Fibroblast of the aortic adventitia (primary cell): ENCODE measurements around the gene NCAPG. TPM values are rescaled to one million over a fixed set of nuclear protein-coding genes. Genes with fewer than 3 reads are reported as not detected.
A peak's percentile ranks its signal among the peaks of the same experiment; 100 is the strongest.

Source experiments
- DNase-seq: peaks from one replicate; pipeline ENCODE4 v3.0.0-alpha.2; 2010; ENCODE audit warnings: low read depth
- H3K4me3 ChIP-seq: 2 replicates; pipeline ENCODE4 v1.5.1; 2011; ENCODE audit warnings: low read depth, mild to moderate bottlenecking, control low read depth, low read length, moderate library complexity
- CTCF ChIP-seq: IDR thresholded peaks from 2 replicates; pipeline ENCODE4 v1.5.1; 2011; ENCODE audit warnings: mild to moderate bottlenecking, low read length, control low read depth, inconsistent platforms; ENCODE audit not compliant: insufficient read depth
- total RNA-seq: library from RNA; depleted of rRNA; stranded (reverse); fragments of >200 nt; gene quantifications from 2 replicates; pipeline ENCODE4 v1.2.3, GENCODE V29; 2012; ENCODE audit warnings: low replicate concordance

The NCAPG gene
- total RNA-seq, 1 donor = 60.1 TPM

- H3K4me3 ChIP-seq = no peak overlapping the region
- no peak for TF ChIP-seq CTCF
- no peak for DNase-seq
Measured at GRCh38 chr4:17778431-17778830, 32.3 kb upstream of the NCAPG start.

- H3K4me3 ChIP-seq = peak overlapping the region; percentile 60
- peak; percentile 51 for DNase-seq
Measured at GRCh38 chr4:17780501-17781299, 30.1 kb upstream of the NCAPG start.

GRCh38 chr4:17781300-17782287, 29.2 kb upstream of the NCAPG start, which contains the start of gene FAM184B:
Gene FAM184B, minus strand, starts transcription at chr4:17781621. Its CDS starts 322 bp downstream, at chr4:17781299.
- peak within 1 kb of the TSS; percentile 60 for H3K4me3 ChIP-seq
- no peak for TF ChIP-seq CTCF
- peak; percentile 9 for DNase-seq

More at GRCh38 chr4:17780501-17781299, 30.1 kb upstream of the NCAPG start:
- no peak for TF ChIP-seq CTCF

- no peak overlapping the region for H3K4me3 ChIP-seq
- DNase-seq = no peak
- TF ChIP-seq CTCF = no peak
Measured at GRCh38 chr4:17785858-17786257, 24.9 kb upstream of the NCAPG start.

- TF ChIP-seq CTCF = no peak
- no peak overlapping the region for H3K4me3 ChIP-seq
- DNase-seq = no peak
Measured at GRCh38 chr4:17786567-17786966, 24.2 kb upstream of the NCAPG start.

- H3K4me3 ChIP-seq = no peak overlapping the region
- no peak for TF ChIP-seq CTCF
- DNase-seq = no peak
Measured at GRCh38 chr4:17787315-17787714, 23.5 kb upstream of the NCAPG start.
